DMS114 treated with DMSO at 0.1 percent for 48 hours (cell line): ENCODE data around the gene PAM16.
A peak's percentile ranks its signal among the peaks of the same experiment; 100 is the strongest.
"Not testable (repeated sequence)": the region's sequence is repeated elsewhere in the genome, so short reads cannot be mapped to it uniquely, and the experiment has no call there.

Source experiments
- DNase-seq: peaks from one replicate; lab custom pipeline; 2025; ENCODE audit not compliant: unreplicated experiment; lab: John Stamatoyannopoulos, UW

PAM16 gene

DNA sequence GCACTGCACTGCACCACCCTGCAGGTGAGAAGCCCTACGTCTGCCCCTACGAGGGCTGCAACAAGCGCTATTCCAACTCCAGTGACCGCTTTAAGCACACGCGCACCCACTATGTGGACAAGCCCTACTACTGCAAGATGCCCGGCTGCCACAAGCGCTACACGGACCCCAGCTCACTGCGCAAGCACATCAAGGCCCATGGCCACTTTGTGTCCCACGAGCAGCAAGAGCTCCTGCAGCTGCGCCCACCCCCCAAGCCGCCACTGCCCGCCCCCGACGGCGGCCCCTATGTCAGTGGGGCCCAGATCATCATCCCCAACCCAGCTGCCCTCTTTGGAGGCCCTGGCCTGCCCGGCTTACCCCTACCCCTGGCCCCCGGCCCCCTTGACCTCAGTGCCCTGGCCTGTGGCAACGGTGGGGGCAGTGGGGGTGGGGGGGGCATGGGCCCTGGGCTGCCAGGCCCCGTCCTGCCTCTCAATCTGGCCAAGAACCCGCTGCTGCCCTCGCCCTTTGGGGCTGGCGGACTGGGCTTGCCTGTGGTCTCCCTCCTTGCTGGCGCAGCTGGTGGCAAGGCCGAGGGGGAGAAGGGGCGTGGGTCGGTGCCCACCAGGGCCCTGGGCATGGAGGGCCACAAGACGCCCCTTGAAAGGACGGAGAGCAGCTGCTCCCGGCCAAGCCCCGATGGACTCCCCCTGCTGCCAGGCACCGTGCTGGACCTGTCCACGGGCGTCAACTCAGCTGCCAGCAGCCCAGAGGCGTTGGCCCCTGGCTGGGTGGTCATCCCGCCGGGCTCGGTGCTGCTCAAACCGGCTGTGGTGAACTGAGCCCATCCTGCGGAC, 14.2 kb downstream of the PAM16 start:
- no peak for DNase-seq

- no peak for DNase-seq
Measured at GRCh38 chr16:4334724-4335495, 16.2 kb downstream of the PAM16 start.

- not testable (repeated sequence) for DNase-seq
Measured at GRCh38 chr16:4333714-4334113, 17.4 kb downstream of the PAM16 start.

DNA sequence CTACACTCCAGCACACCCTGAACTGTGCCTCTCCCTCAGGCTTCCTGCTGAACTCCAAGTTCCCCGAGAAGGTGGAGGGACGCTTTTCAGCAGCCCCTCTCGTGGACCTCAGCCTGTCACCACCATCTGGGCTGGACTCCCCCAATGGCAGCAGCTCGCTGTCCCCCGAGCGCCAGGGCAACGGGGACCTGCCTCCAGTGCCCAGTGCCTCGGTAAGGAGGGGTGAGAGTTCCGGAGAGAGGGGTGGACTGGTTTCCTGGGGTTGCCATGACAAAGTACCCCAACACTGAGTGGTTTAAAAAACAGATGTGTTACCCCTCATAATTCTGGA, 17.8 kb downstream of the PAM16 start:
- DNase-seq, result no peak

DNA sequence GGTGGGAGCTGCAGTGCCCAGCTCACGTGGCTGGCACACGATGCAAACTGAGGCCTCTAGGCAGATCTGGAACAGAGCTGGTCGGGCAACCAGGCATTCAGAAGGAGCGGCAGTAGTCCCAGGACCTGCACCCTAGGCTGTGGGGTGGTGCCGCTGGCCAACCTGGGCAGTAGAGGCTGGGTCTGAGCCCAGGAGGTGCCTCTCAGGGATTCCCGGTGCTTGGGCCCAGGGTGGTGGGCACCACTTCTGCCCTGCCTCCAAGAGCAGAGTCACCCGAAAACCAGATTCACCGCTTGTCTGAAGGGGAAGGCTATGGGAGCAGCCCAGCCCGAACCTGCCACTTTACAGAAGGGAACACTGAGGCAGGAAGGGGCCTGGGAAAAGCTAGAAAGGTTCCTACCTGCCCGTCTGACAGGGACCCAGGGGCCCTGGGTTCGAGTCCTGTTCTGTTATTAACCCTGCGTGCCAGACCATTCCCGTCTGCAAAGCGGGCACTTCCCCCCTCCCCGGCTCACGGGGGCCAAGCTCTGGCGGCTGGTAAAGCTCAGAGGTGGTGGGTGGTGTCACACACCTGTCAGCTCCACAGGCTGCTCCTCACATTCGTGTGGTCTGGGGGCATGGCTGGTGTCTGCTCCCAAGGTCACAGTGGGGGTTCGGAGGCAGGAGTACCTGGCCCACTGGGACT, 18.4 kb downstream of the PAM16 start:
- DNase-seq, result no peak

DNA sequence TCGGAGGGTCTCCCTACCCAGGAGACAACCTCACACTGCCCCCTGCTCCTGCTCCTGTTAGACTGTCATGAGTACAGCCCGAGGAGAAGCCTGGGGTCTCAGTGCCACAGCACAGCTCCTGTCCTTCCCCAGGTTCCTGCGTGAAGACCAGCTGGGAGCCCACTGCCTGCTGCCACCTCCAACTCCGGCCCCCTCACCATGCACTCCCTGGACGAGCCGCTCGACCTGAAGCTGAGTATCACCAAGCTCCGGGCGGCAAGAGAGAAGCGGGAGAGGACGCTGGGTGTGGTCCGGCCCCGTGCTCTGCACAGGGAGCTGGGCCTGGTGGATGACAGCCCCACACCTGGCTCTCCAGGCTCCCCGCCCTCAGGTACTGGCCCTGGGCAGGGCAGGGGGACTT, 19.0 kb downstream of the PAM16 start:
- no peak for DNase-seq

- DNase-seq, result peak; percentile 30
Measured at GRCh38 chr16:4330277-4330874, 20.7 kb downstream of the PAM16 start.

DNA sequence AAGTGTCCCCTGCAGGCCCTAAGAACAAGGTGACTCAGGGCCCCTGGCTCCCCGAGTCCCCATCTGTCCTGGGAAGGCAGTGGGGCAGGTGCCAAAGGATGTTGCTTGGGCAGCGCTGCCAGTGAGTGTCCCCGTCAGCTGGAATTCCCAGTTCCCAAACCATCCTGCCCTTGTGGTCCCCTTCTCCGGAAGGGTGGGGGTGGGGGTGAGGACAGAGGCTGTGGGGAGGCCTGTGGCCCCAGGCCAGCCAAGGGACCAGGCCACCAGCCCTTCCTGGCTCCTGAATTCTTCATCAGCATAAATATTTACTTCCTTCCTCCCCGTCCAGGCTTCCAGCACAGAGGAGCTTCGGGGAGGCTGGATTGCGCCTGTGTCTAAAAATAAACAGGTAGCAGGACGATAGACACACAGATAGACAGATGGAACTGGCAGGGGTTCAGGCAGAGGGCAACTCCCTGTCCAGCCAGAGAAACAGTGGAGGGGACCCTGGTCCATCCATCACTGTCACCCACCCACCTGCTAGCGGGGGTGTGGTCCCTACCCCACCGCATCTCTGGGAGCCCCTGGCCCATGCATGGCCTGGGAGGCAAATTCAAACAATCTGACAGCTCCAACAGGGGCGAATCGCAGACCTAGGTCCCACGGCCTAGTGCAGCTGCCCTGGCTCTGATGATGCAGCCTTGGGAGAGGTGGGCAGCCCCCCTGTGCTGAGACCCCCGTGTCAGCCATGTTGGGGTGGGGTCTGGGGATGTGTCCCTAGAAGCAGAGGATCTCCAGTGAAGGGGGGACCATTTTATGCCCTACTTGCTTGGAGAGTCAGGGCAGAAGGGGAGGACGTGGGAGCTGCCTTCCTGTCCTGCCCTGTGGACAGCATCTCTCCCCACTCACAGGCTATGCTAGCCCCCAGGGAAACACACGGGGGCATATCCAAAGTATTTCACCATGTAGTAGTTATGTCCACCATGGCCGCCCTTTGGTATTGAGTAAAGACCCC, 22.0 kb downstream of the PAM16 start:
- DNase-seq, result no peak

DNA sequence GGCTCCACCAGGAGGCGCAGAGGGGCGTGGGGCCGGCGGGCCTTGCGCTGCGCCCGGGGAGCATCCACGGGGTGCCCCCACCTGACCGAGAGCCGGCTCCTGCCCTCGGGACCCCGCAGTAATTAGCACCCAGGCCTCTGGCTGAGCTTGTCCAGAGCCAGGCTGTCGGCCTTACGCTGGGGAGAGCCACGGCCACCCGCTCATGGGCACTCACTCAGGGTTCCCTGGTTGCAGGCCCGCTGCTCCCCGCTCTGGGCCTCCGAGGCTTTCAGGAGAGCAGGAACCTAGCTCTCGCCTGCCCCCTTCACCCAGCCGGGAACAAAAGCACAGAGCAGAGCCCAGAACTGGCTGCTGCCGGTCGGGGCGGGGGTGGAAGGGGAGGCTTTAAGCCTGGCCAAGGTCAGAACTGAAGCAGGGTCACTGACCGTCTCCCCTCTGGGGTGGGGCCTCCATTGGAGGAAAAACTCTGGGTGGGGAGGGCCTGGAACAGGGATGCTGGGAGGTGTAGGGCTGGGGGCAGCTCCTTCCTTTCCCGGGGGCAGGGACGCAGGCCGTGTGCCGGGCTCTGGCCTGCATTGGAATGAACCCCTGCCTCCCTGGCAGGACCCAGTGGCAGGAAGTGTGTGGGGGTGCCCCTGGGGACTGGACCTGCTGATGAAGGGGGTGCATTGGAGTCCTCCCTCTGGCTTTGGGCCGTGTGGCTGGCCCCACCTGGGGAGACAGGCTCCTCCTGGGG, 22.9 kb downstream of the PAM16 start:
- DNase-seq, result no peak

DNA sequence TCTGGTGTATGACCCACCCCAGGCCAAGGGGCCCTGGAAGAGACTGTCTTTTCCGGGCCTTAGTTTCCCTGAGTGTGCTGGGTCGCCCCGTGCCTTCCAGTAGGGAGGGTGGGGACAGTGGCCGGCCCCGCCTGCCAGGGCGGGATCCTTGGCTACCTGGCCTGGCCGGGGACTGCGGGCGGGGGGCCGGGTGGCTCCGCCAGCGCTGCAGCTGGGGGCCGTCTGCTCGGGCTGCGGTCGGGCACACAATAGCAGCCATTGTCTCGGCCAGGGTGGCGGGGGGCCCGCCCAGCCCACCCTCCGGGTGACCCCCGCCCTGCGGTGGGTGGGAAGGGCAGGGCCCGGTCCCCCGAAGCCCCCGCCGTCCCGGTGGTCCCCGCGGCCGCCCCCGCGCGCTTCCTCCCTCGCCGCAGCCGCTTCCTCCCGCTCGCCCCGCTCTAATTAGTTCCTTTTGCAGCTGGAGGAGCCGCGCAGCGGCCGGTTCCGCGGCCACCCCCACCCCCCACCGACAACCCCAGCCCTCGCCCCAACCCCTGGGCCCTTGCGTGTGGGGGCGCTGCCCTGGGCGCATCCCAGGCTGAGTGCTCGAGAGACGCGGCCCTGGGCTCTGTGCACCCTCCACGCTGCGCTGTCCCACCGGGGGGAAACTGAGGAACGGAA, 23.6 kb downstream of the PAM16 start:
- no peak for DNase-seq

DNA sequence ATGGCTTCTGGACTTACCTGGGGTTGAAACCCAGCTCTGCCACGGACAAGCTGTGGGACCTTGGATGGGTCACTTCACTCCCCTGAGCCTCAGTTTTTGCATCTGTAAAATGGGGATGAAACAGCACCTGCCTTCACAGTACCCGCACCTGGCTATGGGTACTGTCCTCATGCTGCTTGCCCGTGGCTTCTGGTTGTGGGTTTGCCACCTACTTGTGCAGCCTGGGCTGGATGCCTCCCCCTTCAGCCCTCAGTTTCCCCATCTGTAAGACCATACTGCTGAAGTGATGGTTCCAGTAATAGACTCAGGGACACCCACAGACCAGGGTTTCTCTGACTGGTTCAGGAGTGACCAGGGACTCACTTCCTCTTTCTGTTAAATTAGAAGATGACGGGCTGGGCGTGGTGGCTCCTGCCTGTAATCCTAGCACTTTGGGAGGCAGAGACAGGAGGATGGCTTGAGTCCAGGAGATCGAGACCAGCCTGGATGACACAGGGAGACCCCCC, 25.8 kb downstream of the PAM16 start:
- DNase-seq, result no peak

- no peak for DNase-seq
Measured at GRCh38 chr16:4324492-4325252, 26.4 kb downstream of the PAM16 start.

GRCh38 chr16:4323845-4324488, 27.2 kb downstream of the PAM16 start:
- no peak for DNase-seq

- no peak for DNase-seq
Measured at GRCh38 chr16:4323071-4323844, 27.9 kb downstream of the PAM16 start.

GRCh38 chr16:4322121-4323052, 28.7 kb downstream of the PAM16 start:
- DNase-seq, result no peak
